HCT116 (cell line): ENCODE measurements around the gene HOXA1. TPM values are rescaled to one million over a fixed set of nuclear protein-coding genes. Genes with fewer than 3 reads are reported as not detected.

Source experiments
- ATAC-seq: fragments of 200-7000 bp; cut with Tn5 transposase; 2 replicates; pipeline ENCODE4 v1.9.1; 2020; ENCODE audit warnings: mild to moderate bottlenecking, moderate library complexity
- BruUV-seq: library from RNA; stranded (reverse); fragments of 400-500 nt; replicated peaks from 2 replicates; lab custom pipeline; 2021; lab: Mats Ljungman, UMichigan
- CTCF ChIA-PET: fragments of 300-600 bp; sonication (Branson Sonifier 250); formaldehyde crosslinking; loops from one replicate; lab custom pipeline; 2021; ENCODE audit warnings: antibody characterized with exemption; lab: Charles Lee
- POLR2A ChIA-PET: fragments of 300-600, 350-600 bp; sonication (Branson Sonifier 250); formaldehyde crosslinking; loops from one replicate; lab custom pipeline; 2021; ENCODE audit warnings: antibody characterized with exemption; lab: Charles Lee
- RAD21 ChIA-PET, 2 experiments: fragments of 300-600 bp; sonication (Branson Sonifier 250); formaldehyde crosslinking; loops; one replicate each; lab custom pipeline; 2023; ENCODE audit warnings: low total read pairs in 2 of 2; ENCODE audit not compliant: uncharacterized antibody in 2 of 2, unreplicated experiment in 2 of 2, low non-redundant PET in 1 of 2; lab: Charles Lee
- DNase-seq: peaks from one replicate; pipeline ENCODE4 v3.0.0-alpha.2; 2010; ENCODE audit warnings: low read depth, low spot score
- H2AFZ ChIP-seq: fragments of 200-600 bp; shearing (Covaris generic), sonication (generic); 2 replicates; pipeline ENCODE4 v1.6.1; 2017; ENCODE audit warnings: low read depth, mixed run types, mixed read lengths, antibody characterized with exemption, low read length; ENCODE audit not compliant: poor library complexity, severe bottlenecking
- H3K27ac ChIP-seq: 2 replicates; pipeline ENCODE4 v1.5.1; 2012; ENCODE audit warnings: low read depth, low read length
- H3K27me3 ChIP-seq: fragments of 200-600 bp; sonication (generic); 2 replicates; pipeline ENCODE4 v1.6.1; 2016; ENCODE audit warnings: mixed run types, low read length, mixed read lengths; ENCODE audit not compliant: insufficient read depth
- H3K36me3 ChIP-seq, 2 experiments: fragments of 200-500 bp in 1 of 2; fragments of 200-600 bp in 1 of 2; sonication (Bioruptor generic) in 1 of 2; sonication (generic) in 1 of 2; 2 replicates each; pipeline versions ENCODE4 v1.5.1 to v1.6.1; 2014 to 2016; ENCODE audit warnings: low read length in 2 of 2, inconsistent platforms in 1 of 2, mixed read lengths in 1 of 2, mixed run types in 1 of 2; ENCODE audit not compliant: insufficient read depth in 2 of 2, control insufficient read depth in 1 of 2
- H3K4me1 ChIP-seq, 2 experiments: fragments of 200-600 bp in 1 of 2; sonication (generic) in 1 of 2; 2 replicates each; pipeline versions ENCODE4 v1.5.1 to v1.6.1; 2012 to 2017; ENCODE audit warnings: low read length in 2 of 2, inconsistent platforms in 1 of 2, mild to moderate bottlenecking in 1 of 2, mixed read lengths in 1 of 2, mixed run types in 1 of 2, moderate library complexity in 1 of 2; ENCODE audit not compliant: insufficient read depth in 2 of 2, control insufficient read depth in 1 of 2
- H3K4me2 ChIP-seq: fragments of 200-600 bp; sonication (generic); 2 replicates; pipeline ENCODE4 v1.6.1; 2017; ENCODE audit warnings: mixed run types, low read length, mixed read lengths
- H3K4me3 ChIP-seq, 2 experiments: fragments of 200-600 bp in 1 of 2; sonication (generic) in 1 of 2; replicated peaks in 1 of 2; 2 replicates each; pipeline ENCODE4 v1.5.1; 2011 to 2016; ENCODE audit warnings: low read length in 2 of 2, control low read depth in 1 of 2, low read depth in 1 of 2, mild to moderate bottlenecking in 1 of 2, mixed read lengths in 1 of 2, mixed run types in 1 of 2
- H3K79me2 ChIP-seq: fragments of 200-600 bp; sonication (generic); 2 replicates; pipeline ENCODE4 v1.6.1; 2017; ENCODE audit warnings: mild to moderate bottlenecking, mixed run types, low read length, moderate library complexity, mixed read lengths; ENCODE audit not compliant: insufficient read depth
- H3K9ac ChIP-seq: fragments of 200-600 bp; sonication (generic); 2 replicates; pipeline ENCODE4 v1.6.1; 2016; ENCODE audit warnings: low read length, mixed read lengths
- H3K9me2 ChIP-seq: fragments of 200-600 bp; sonication (generic), shearing (Covaris generic); 2 replicates; pipeline ENCODE4 v1.6.1; 2017; ENCODE audit warnings: mixed run types, mild to moderate bottlenecking, moderate library complexity; ENCODE audit not compliant: insufficient read depth
- H3K9me3 ChIP-seq, 2 experiments: fragments of 200-500 bp in 1 of 2; fragments of 200-600 bp in 1 of 2; sonication (Bioruptor generic) in 1 of 2; sonication (generic) in 1 of 2; 2 replicates each; pipeline ENCODE4 v1.6.1; 2014 to 2017; ENCODE audit warnings: low read length in 2 of 2, mixed read lengths in 2 of 2, inconsistent platforms in 1 of 2, low read depth in 1 of 2, mild to moderate bottlenecking in 1 of 2, mixed run types in 1 of 2, moderate library complexity in 1 of 2; ENCODE audit not compliant: control insufficient read depth in 1 of 2, insufficient read depth in 1 of 2
- H4K20me1 ChIP-seq: fragments of 200-600 bp; sonication (generic), shearing (Covaris generic); 2 replicates; pipeline ENCODE4 v1.6.1; 2017; ENCODE audit warnings: mixed run types, mild to moderate bottlenecking, moderate library complexity; ENCODE audit not compliant: insufficient read depth
- RAD21 ChIP-seq: IDR thresholded peaks from 2 replicates; pipeline ENCODE4 v1.6.1; 2012; ENCODE audit warnings: low read depth, mild to moderate bottlenecking
- SIN3A ChIP-seq: IDR thresholded peaks from 2 replicates; pipeline ENCODE4 v1.6.1; 2012; ENCODE audit warnings: low read depth
- TCF7L2 ChIP-seq: IDR thresholded peaks from 2 replicates; pipeline ENCODE4 v1.7.0; 2011; ENCODE audit warnings: borderline replicate concordance, inconsistent platforms; ENCODE audit not compliant: insufficient read depth, insufficient read length; ENCODE audit errors: extremely low read depth
- intact Hi-C: fragments of 100-400 bp; cut with micrococcal nuclease; formaldehyde crosslinking; loops from 2 replicates; pipeline ENCODE4 v1.10.0; 2022
- total RNA-seq: library from RNA; stranded (reverse); gene quantifications from one replicate; pipeline ENCODE4 v1.2.1, GENCODE V29; 2021; ENCODE audit not compliant: unreplicated experiment
- TF ChIP-seq, protein P1 (sequence below): IDR thresholded peaks from 2 replicates; pipeline ENCODE4 v1.6.1; 2012; ENCODE audit warnings: low read depth
- TF ChIP-seq, protein P2 (sequence below): IDR thresholded peaks from 2 replicates; pipeline ENCODE4 v1.6.1; 2012

Gene HOXA1
- total RNA-seq, 1 experiment from 2014 or later = 2.8 TPM

DNA sequence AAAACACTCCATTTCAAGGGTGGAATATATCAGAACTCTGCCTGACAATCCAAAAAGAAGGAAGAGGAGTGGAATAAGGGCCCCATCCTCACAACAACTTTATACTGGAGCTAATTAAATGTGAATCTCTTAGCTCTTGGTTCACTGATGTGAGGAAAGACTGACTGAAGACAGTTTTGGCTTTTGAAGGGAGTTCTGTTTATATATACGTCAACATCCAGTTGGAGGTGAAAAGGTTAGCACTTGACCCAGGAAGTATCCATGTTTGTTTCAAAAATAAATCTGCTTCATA, 3.0 kb downstream of the HOXA1 start:
- no peak overlapping the region for H3K4me3 ChIP-seq
- intact Hi-C loops = no loop called here
- H3K9ac ChIP-seq = no peak overlapping the region
- H3K36me3 ChIP-seq = no peaks in the 10 kb centered on the region
- H4K20me1 ChIP-seq = no peaks in the 10 kb centered on the region
- no peak for ATAC-seq
- H2AFZ ChIP-seq = no peak overlapping the region
- no peak overlapping the region for H3K4me2 ChIP-seq
- H3K27me3 ChIP-seq = no peaks in the 10 kb centered on the region
- no peak overlapping the region for H3K27ac ChIP-seq
- H3K9me3 ChIP-seq = no peaks in the 10 kb centered on the region
- H3K4me1 ChIP-seq = peaks cover 9 to 17% of the 10 kb centered on the region in 2 experiments; a peak in 3 of 4 replicates
- no peak for TF ChIP-seq TCF7L2
- TF ChIP-seq, protein P1, sequence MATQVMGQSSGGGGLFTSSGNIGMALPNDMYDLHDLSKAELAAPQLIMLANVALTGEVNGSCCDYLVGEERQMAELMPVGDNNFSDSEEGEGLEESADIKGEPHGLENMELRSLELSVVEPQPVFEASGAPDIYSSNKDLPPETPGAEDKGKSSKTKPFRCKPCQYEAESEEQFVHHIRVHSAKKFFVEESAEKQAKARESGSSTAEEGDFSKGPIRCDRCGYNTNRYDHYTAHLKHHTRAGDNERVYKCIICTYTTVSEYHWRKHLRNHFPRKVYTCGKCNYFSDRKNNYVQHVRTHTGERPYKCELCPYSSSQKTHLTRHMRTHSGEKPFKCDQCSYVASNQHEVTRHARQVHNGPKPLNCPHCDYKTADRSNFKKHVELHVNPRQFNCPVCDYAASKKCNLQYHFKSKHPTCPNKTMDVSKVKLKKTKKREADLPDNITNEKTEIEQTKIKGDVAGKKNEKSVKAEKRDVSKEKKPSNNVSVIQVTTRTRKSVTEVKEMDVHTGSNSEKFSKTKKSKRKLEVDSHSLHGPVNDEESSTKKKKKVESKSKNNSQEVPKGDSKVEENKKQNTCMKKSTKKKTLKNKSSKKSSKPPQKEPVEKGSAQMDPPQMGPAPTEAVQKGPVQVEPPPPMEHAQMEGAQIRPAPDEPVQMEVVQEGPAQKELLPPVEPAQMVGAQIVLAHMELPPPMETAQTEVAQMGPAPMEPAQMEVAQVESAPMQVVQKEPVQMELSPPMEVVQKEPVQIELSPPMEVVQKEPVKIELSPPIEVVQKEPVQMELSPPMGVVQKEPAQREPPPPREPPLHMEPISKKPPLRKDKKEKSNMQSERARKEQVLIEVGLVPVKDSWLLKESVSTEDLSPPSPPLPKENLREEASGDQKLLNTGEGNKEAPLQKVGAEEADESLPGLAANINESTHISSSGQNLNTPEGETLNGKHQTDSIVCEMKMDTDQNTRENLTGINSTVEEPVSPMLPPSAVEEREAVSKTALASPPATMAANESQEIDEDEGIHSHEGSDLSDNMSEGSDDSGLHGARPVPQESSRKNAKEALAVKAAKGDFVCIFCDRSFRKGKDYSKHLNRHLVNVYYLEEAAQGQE = no peak
- TF ChIP-seq SIN3A = no peak
- no peak for TF ChIP-seq RAD21
- TF ChIP-seq, protein P2, sequence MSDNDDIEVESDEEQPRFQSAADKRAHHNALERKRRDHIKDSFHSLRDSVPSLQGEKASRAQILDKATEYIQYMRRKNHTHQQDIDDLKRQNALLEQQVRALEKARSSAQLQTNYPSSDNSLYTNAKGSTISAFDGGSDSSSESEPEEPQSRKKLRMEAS = no peak
- H3K9me2 ChIP-seq = no peaks in the 10 kb centered on the region
- peaks cover 14% of the 10 kb centered on the region for H3K79me2 ChIP-seq
- BruUV-seq = no TSS peak
- POLR2A ChIA-PET = no interaction called here
- CTCF ChIA-PET = no interaction called here
- no peak for DNase-seq
- RAD21 ChIA-PET = no interaction called here
